Hematopoietic multipotent progenitor cell treated with erythropoietin and hydrocortisone succinate and interleukin-3 and kit ligand, for 17 days (in vitro differentiated cells): Measurements from ENCODE around the gene FADS1.

ENCODE experiments used
- DNase-seq: peaks from one replicate; pipeline ENCODE4 v3.0.0-alpha.2; 2015; ENCODE audit warnings: low spot score

Gene FADS1

GRCh38 chr11:61795459-61795858, 21.3 kb downstream of the FADS1 start:
- no peak for DNase-seq

DNA sequence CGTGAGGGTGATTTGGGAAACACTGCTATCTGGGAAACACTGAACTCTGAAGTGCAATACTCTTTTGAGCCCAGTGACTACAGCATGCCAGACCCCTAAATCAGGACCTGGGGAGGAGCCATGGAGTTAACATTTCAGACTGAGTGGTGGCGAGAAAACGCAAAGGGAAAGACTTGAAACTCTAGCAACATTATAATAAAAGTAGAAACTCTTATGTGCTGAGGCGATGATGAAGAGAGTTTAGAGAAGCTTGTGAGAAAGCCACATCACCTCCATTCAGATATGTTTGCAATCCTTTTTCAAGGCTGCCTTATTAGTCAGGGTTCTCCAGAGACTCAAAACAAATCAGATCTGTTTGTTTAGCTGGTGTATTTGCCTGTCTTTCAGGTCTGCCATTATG, 22.2 kb downstream of the FADS1 start:
- no peak for DNase-seq

- no peak for DNase-seq
Observed at GRCh38 chr11:61793829-61794204, 23.0 kb downstream of the FADS1 start.

DNA sequence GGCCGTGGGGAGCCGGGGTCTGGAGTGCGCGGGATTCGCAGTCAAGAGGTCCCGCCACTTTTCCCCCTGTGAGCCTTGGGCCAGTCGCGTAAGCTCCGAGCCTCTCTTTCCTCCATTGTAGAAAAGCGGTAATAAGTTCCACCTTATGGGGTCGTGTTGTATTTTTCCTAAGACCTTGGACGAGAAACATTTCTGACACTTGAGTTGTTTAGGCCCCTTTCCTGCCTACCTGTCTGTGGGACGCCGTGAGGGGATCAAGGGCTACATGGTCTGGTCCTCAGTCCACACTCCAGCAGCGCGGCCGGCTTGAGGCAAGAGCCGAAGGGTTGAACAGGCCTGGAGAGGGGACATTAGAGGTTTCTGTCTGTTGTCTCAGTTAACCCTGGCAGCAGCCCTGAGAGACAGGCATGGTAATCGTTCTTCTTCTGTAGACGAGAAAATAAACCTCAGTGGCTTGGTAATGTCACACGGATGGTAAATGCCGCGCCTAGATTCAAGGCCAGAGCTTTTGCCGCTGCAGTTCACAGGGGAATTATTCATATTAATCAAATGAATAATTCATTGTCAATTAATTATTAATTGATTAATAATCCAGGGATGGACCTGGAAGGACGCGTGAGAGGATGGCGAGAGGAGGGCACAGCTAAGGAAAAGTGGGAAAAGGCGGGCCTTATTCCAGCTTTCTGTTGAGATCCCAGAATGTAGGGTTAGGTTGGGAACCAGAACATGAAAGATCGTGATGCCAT, 23.5 kb downstream of the FADS1 start:
- no peak for DNase-seq

- DNase-seq = peak; percentile 88
Observed at GRCh38 chr11:61792310-61793082, 24.3 kb downstream of the FADS1 start, which contains the start of the genes FEN1 and TMEM258. FEN1 (plus strand) TSS chr11:61792911; CDS start chr11:61795362, 2,451 bp downstream. TMEM258 (minus strand) TSS chr11:61792599; CDS start chr11:61792558, 41 bp downstream.

- peak; percentile 65 for DNase-seq
Observed at GRCh38 chr11:61791737-61792309, 25.0 kb downstream of the FADS1 start.

DNA sequence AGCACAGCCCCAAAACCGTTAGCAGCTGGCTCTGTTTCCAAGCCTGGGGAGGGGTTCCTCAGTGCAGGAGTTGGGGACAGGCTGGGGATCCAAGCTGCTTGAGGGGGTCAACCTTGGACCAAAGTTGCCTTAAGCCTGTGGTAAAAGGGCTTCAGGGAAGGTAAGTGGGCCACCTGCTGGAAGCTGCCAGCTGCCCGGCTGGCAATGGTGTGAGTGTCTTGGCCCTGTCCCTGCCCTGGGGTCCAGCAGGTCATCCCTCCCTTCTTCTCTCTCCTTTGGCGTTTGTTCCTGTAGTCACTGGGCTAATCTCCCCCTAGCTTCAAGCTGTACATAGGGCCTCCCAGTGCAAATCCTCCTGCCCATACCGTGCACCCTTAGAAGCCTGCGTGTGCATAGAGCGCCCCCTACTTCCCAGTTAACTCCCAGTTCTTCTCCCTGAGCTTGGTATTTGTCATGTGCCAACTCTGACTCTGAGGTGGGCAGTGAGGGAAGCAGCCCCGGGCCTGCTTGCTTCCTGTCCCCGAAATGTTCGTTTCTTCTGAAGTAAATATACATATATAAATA, 28.8 kb downstream of the FADS1 start:
- peak; percentile 55 for DNase-seq

DNA sequence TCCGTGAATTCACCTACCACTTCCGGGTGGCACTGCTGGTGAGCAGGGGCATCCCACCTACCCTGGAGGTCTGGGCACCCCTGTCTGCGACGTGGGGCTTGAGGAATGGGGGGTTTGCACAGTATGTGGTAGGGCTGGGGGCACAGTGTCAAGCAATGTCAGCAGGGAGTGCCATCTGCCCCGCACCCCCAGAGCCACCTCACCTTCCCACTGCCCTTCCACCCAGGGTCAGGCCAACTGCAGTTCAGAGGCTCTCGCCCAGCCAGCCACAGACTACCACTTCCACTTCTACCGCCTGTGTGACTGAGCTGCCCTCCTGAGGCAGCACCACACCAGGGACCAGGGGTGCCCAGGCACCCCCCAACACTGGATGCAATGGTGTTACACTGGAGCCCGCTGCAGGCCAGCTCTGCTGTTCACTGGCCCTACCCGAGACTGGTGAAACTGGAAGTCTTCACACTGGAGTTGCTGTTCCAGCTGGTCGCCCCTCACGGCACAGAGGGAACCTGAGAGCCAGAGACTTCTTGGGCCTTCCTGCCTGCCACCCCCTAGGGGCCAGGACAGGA, 30.9 kb downstream of the FADS1 start:
- no peak for DNase-seq

DNA sequence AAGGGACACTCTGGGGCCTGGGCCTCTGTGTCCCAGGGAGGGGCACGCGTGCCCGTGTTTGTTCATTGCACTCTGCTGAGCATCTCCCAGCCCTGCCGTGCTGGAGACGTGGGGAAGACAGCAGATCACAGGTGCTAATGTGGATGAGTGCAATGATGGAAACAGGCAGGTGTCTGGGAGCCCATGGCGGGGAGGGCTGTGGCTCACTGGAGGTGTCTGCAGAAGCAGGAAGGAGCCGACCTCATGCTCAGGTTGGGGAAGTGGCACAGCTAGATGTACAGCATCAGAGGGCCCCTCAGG, 32.3 kb downstream of the FADS1 start:
- no peak for DNase-seq

DNA sequence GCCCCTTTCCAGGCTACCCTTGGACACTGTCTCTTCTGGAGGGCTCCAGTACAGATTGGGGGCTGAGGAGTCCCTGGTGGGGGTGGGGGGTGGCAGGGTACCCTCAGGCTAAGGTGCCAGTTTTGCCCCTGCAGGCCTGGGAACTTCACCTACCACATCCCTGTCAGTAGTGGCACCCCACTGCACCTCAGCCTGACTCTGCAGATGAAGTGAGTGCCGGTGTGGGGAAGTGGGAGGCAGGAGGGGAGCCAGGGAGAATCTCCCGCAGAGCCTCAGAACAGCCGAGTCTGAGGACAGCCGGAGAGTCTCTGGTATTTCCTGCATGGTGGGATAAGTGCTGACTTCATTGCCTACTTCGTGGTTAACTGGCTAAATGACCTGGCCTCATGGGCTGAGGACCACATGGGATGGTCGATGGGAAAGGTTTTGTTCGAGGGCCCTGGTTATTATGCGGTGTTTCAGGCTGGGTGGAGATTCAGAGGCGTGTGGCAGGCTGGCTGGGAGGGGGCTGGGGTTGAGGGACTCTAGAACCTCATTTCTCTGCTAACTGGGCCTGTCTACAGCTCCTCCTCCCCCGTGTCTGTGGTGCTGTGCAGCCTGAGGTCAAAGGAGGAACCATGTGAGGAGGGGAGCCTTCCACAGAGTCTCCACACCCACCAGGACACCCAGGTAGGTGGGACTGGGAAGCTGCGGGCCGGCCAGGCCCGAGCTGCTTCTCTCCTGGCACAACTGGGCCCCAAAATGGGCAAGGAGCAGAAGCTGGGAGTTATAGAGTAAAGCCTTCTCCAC, 32.9 kb downstream of the FADS1 start:
- no peak for DNase-seq

- no peak for DNase-seq
Observed at GRCh38 chr11:61782841-61783240, 34.0 kb downstream of the FADS1 start.

DNA sequence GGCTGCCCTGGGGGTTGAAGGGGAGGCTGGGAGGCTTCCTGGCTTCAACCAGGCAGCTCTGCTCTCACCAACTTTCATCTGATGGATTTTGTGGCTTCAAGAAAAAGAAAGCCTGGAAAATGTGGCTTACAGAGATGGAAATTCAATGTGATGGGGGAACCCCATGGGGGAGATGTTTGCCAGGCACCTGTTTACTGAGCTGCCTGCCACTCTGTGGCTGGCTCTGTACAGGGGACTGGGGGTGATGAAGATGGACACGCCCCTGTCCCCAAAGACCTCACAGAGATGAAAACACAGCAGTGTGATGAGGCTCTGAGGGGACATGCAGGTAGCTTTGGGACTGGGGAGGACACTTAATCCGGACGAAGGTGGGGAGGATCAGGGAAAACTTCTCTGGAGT, 34.5 kb downstream of the FADS1 start:
- DNase-seq = no peak

DNA sequence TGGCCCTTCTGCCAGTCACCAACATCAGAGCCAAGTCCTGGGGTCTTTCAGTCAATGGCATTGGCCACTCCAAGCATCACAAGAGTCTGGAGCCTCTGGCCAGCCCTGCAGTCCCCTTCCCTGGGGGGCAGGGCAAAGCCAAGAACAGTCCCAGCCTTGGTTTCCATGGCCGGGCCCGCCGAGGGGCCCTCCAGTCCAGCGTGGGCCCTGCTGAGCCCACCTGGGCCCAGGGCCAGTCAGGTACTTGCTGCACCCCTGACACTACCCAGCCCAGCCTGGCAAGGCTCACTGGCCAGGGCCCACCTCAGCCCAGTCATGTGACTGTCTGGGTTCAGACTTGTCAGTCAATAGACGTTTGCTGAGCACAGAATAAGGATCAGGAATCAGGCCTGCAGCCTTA, 35.2 kb downstream of the FADS1 start:
- no peak for DNase-seq

DNA sequence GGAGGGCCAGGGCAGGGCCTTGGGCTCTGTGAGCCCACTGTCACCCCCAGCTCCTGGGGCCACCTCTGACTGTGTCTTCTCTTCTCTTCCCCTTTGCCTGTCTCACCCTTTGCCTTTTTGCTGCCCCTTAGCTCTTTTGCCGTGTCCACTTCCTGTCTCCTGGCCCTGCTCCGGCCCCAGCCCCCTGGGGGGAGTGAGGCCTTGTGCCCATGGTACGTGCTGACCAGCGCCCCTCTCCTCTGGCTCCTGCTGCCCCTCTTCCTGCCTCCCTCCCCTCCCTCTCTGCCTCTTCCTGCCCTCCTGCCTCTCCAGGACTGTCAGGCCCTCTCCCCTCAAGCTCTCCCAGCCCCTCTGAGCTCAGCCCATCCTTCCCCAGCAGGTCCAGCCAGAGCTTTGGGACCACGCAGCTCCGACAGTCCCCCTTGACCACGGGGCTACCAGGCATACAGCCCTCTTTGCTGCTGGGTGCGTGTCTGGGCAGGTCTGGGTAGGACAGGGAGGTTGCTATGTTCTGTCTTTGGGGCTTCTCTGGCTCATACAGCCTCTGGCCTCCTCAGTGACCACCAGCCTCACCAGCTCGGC, 36.1 kb downstream of the FADS1 start:
- DNase-seq = no peak

DNA sequence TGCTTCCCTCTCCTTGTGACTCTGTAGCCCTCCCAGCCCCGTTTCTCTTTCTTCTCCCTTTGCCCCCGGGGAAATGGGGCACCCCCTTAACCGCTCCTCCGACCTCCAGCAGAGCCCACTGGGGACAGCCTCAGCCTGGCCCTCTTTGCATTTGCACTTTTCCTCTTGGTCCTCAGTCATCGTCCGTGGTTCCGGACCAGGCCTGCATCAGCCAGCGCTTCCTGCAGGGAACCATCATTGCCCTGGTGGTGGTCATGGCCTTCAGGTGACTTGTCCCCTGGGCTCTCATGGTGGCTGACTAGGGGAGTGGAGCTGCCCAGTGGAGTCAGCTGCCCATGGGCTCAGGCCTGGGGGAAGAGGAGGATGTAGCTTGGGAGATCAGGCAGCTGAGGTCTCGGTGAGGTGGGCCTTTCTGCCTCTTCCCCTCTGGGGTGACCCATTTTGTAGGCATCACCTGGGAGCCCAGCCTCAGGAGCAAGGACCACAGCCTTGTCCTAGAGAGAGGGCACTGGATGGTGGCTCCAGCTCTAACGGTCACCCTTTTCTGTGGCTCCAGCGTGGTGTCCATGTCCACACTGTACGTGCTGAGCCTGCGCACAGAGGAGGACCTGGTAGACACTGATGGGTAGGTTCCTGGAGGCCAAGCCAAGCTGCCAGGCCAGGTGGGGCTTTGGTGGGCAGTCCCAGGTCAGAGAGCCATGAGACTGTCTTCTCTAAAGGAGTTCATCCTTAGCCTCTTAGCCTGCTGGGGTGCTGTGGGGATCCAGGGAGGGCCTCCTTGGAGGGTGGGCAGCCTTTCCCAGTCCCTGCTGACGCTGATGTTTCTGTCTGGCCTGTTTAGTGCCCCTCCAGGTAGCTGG, 36.9 kb downstream of the FADS1 start:
- DNase-seq = no peak

DNA sequence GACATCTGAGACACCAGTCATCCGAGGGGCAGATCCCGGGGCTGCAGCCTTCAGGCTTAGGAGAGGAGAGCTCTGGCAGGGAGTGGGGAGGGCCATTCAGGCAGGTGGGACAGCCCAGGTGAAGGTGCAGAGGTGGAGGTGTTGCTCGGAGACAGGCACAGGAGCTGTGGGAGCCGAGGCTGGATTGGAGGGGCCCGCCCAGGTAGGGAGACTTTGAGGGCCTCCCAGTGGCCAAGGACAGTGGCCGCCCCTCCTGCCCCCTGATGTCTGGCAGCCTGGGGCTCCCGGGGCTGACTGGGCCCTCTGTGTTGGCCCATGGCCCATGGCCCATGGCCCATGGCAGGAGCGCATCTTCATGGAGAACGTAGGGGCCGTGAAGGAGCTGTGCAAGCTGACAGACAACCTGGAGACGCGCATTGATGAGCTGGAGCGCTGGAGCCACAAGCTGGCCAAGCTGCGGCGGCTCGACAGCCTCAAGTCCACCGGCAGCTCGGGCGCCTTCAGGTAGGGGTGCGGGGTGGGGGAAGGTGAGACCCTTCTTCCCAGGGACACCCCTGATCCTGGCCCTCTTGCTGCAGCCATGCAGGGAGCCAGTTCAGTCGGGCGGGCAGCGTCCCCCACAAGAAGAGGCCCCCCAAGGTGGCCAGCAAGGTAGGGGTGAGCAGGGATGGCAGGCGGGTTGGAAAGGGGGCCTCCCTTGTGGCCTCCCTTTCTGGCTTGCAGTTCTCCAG, 37.7 kb downstream of the FADS1 start:
- DNase-seq = no peak

DNA sequence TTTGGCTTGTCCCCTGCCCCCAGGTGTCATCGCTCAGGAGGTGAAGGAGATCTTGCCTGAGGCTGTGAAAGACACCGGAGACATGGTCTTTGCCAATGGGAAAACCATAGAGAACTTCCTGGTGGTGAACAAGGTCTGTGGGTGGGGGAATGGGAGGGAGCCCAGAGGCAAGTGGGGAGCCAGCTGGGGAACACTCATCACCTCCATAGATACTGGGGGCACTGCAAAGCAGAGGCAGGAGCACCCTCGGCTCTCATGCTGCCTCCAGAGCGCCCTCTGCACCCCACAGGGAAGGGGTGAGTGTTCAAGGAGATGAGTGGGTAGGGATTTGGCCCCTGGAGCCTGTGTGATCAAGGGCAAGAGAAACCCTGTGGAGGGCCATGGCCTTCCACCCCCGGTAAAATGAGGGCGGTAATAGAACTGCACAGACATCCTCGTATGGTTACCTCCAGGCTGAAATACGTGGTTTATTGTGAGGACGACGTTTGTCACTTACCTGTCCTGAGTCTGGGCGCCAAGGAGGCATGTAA, 38.4 kb downstream of the FADS1 start:
- no peak for DNase-seq

GRCh38 chr11:61777234-61778090, 39.3 kb downstream of the FADS1 start:
- DNase-seq = no peak
